ENCODE data around the gene OXTR. TPM values are rescaled to one million over a fixed set of nuclear protein-coding genes. Genes with fewer than 3 reads are reported as not detected.

Gene OXTR
- total and polyA plus RNA-seq, 2 of the 4 experiments (the other 2 are of a cell fraction), result 42.8 to 56.1 TPM

GRCh38 chr3:8802256-8802655 lies 32.8 kb upstream of the OXTR start:
- H2BK120ac ChIP-seq (ENCODE audit: low read depth, low read length), result no peak overlapping the region
- no peak overlapping the region for H2BK20ac ChIP-seq (ENCODE audit: low read depth, low read length)
- H2BK5ac ChIP-seq (ENCODE audit: low read depth, low read length, poor library complexity, severe bottlenecking), result no peak overlapping the region
- H4K5ac ChIP-seq (ENCODE audit: low read depth, low read length), result no peak overlapping the region
- no peak overlapping the region for H3K27ac ChIP-seq (ENCODE audit: insufficient read depth, low read length)
- DNase-seq (no peak), ATAC-seq (ENCODE audit: low read depth) (no peak)
- no peaks in the 10 kb centered on the region for H4K20me1 ChIP-seq (ENCODE audit: insufficient read depth, low read length)
- no peak overlapping the region for H3K23ac ChIP-seq (ENCODE audit: low read depth, low read length)
- H4K8ac ChIP-seq (ENCODE audit: low read depth in 2 of 2, low read length in 2 of 2), result no peak overlapping the region
- H4K91ac ChIP-seq (ENCODE audit: insufficient read depth, low read depth, low read length), result no peak overlapping the region
- H3K36me3 ChIP-seq (ENCODE audit: control insufficient read depth, insufficient read depth, low read length), result no peaks in the 10 kb centered on the region
- H3K14ac ChIP-seq (replicated peaks; ENCODE audit: low read depth, low read length), result no peak overlapping the region
- POLR2A ChIA-PET (ENCODE audit: unreplicated experiment), result no interaction called here
- no peak overlapping the region for H2AK5ac ChIP-seq (ENCODE audit: low read depth, low read length)
- H2AFZ ChIP-seq (replicated peaks; ENCODE audit: low read length, poor library complexity), result no peak overlapping the region
- TF ChIP-seq SMC3 (IDR thresholded peaks at IDR 0.05; ENCODE audit: low read depth, low read length) (no peak), MAFK (IDR thresholded peaks at IDR 0.05; ENCODE audit: low read depth, low read length) (no peak), BHLHE40 (IDR thresholded peaks at IDR 0.05; ENCODE audit: low read depth, low read length) (no peak), FOS (IDR thresholded peaks at IDR 0.05; ENCODE audit: low read depth, low read length) (no peak)
- no peaks in the 10 kb centered on the region for H3K9me1 ChIP-seq (ENCODE audit: insufficient read depth, low read length)
- H3K9me3 ChIP-seq (ENCODE audit: control insufficient read depth, insufficient read depth, low read length), result no peaks in the 10 kb centered on the region
- no peak overlapping the region for H3K4ac ChIP-seq (ENCODE audit: low read depth, low read length)
- no peak overlapping the region for H3K9ac ChIP-seq (ENCODE audit: low read depth, low read length)
- H3K4me1 ChIP-seq (ENCODE audit: control insufficient read depth, insufficient read depth, low read length), result no peaks in the 10 kb centered on the region
- H3K18ac ChIP-seq (ENCODE audit: low read depth, low read length), result no peak overlapping the region
- dilution Hi-C loops (cut with HindIII; ENCODE audit: low sequenced_read_pairs, unreplicated experiment) (no loop called here), in situ Hi-C loops (cut with MboI; ENCODE audit: low sequenced_read_pairs) (no loop called here), intact Hi-C loops (cut with micrococcal nuclease) (no loop called here)
- CTCF ChIA-PET, result no interaction called here
- H3K56ac ChIP-seq (ENCODE audit: extremely low read depth, insufficient read depth, low read length), result no peak overlapping the region
- H3K79me1 ChIP-seq (ENCODE audit: low read depth in 1 of 2, low read length in 2 of 2), result no peaks in the 10 kb centered on the region
- no peak overlapping the region for H3K4me3 ChIP-seq (ENCODE audit: insufficient read depth, low read depth, low read length)
- no peaks in the 10 kb centered on the region for H3K27me3 ChIP-seq (ENCODE audit: control insufficient read depth, insufficient read depth, low read length)
- 100% methylated on average over 1 of the region's 3 CpGs; no CpG with 5 or more reads in 1 of the 2 experiments for WGBS, 2 experiments (ENCODE audit: extremely low coverage in 2 of 2, insufficient read length in 1 of 2)
- H2BK15ac ChIP-seq (ENCODE audit: low read depth, low read length), result no peak overlapping the region
- no peak overlapping the region for H3K4me2 ChIP-seq (ENCODE audit: low read depth, low read length)
- no TSS peak for BruUV-seq (replicated peaks)
- no peak overlapping the region for H2AK9ac ChIP-seq (replicated peaks; ENCODE audit: low read depth, low read length, poor library complexity)

Measured in IMR-90 (cell line).